Endothelial cell of umbilical vein (primary cell): ENCODE data around the gene MRPL2. TPM values are rescaled to one million over a fixed set of nuclear protein-coding genes. Genes with fewer than 3 reads are reported as not detected.
A peak's percentile ranks its signal among the peaks of the same experiment; 100 is the strongest.

ENCODE experiments used
- BruUV-seq: library from RNA; stranded (reverse); fragments of 400-500 nt; replicated peaks from 2 replicates; lab custom pipeline; 2021; lab: Mats Ljungman, UMichigan
- CTCF ChIA-PET: fragments of 300-600, 350-600 bp; sonication (Branson Sonifier 250); formaldehyde crosslinking; loops from one replicate; lab custom pipeline; 2021; ENCODE audit warnings: antibody characterized with exemption, inconsistent platforms; lab: Charles Lee
- POLR2A ChIA-PET: fragments of 300-600, 350-600 bp; sonication (Branson Sonifier 250); formaldehyde crosslinking; loops from one replicate; lab custom pipeline; 2021; ENCODE audit warnings: antibody characterized with exemption, inconsistent platforms; lab: Charles Lee
- DNase-seq: peaks from one replicate; pipeline ENCODE4 v3.0.0-alpha.2; 2011; ENCODE audit warnings: low read depth, low spot score
- FAIRE-seq: peaks from 2 replicates; lab custom pipeline; 2011; peaks lifted over from hg19 to GRCh38; lab: Jason Lieb, UNC
- H2AFZ ChIP-seq: 2 replicates; pipeline ENCODE4 v1.6.0; 2012; ENCODE audit warnings: low read depth, low read length, control low read depth, inconsistent platforms
- H3K27ac ChIP-seq: 2 replicates; pipeline ENCODE4 v1.5.1; 2011; ENCODE audit warnings: low read depth, mild to moderate bottlenecking, control low read depth, low read length, moderate library complexity; ENCODE audit not compliant: insufficient read depth
- H3K27me3 ChIP-seq, 2 experiments: 2 replicates each; pipeline versions ENCODE4 v1.6.0 to v1.6.1; 2011; ENCODE audit warnings: low read length in 2 of 2, mixed read lengths in 1 of 2; ENCODE audit not compliant: control insufficient read depth in 2 of 2, insufficient read depth in 2 of 2
- H3K36me3 ChIP-seq, 2 experiments: 2 replicates in 1 of 2; 3 replicates in 1 of 2; pipeline ENCODE4 v1.5.1; 2011; ENCODE audit warnings: low read length in 2 of 2, mild to moderate bottlenecking in 1 of 2, moderate library complexity in 1 of 2; ENCODE audit not compliant: control insufficient read depth in 2 of 2, insufficient read depth in 2 of 2; ENCODE audit errors: extremely low read depth in 1 of 2
- H3K4me1 ChIP-seq: 3 replicates; pipeline ENCODE4 v1.5.1; 2011; ENCODE audit warnings: mild to moderate bottlenecking, low read length; ENCODE audit not compliant: control insufficient read depth, insufficient read depth; ENCODE audit errors: extremely low read depth
- H3K4me2 ChIP-seq: 2 replicates; pipeline ENCODE4 v1.6.1; 2011; ENCODE audit warnings: low read length, control low read depth, mixed read lengths; ENCODE audit not compliant: insufficient read depth
- H3K4me3 ChIP-seq, 3 experiments: fragments of 200-600 bp in 1 of 3; sonication (generic), shearing (Covaris generic) in 1 of 3; replicated peaks in 1 of 3; 2 replicates each; pipeline ENCODE4 v1.5.1; 2011 to 2016; ENCODE audit warnings: control low read depth in 3 of 3, low read length in 3 of 3, mild to moderate bottlenecking in 2 of 3, inconsistent platforms in 1 of 3, low read depth in 1 of 3, moderate library complexity in 1 of 3; ENCODE audit not compliant: insufficient read depth in 1 of 3
- H3K79me2 ChIP-seq: 2 replicates; pipeline ENCODE4 v1.6.0; 2012; ENCODE audit warnings: low read length, inconsistent platforms; ENCODE audit not compliant: control insufficient read depth, insufficient read depth
- H3K9ac ChIP-seq: replicated peaks from 2 replicates; pipeline ENCODE3; 2011; ENCODE audit warnings: low read length, control low read depth; ENCODE audit not compliant: insufficient read depth; ENCODE audit errors: extremely low read depth
- H3K9me1 ChIP-seq: replicated peaks from 3 replicates; pipeline ENCODE4 v1.6.0; 2011; ENCODE audit warnings: mild to moderate bottlenecking, low read length; ENCODE audit not compliant: control insufficient read depth, insufficient read depth; ENCODE audit errors: extremely low read depth
- H3K9me3 ChIP-seq: replicated peaks from 2 replicates; pipeline ENCODE4 v1.5.1; 2012; ENCODE audit warnings: low read length, inconsistent platforms; ENCODE audit not compliant: control insufficient read depth, insufficient read depth
- H4K20me1 ChIP-seq: replicated peaks from 2 replicates; pipeline ENCODE3; 2011; ENCODE audit warnings: mild to moderate bottlenecking, low read length; ENCODE audit not compliant: control insufficient read depth, insufficient read depth; ENCODE audit errors: extremely low read depth
- EZH2 ChIP-seq: IDR thresholded peaks from 2 replicates; pipeline ENCODE4 v1.6.1; 2012; ENCODE audit warnings: borderline replicate concordance, low read depth, mild to moderate bottlenecking, moderate library complexity, low read length, inconsistent platforms; ENCODE audit not compliant: severe bottlenecking
- FOS ChIP-seq: IDR thresholded peaks from 2 replicates; pipeline ENCODE4 v1.6.1; 2011; ENCODE audit warnings: mild to moderate bottlenecking, low read length, moderate library complexity, borderline replicate concordance; ENCODE audit not compliant: insufficient read depth
- GATA2 ChIP-seq: IDR thresholded peaks from 2 replicates; pipeline ENCODE4 v1.7.0; 2011; ENCODE audit warnings: low read depth, mild to moderate bottlenecking, moderate library complexity, mixed read lengths, low read length; ENCODE audit not compliant: insufficient read length, insufficient read depth
- JUN ChIP-seq: IDR thresholded peaks from 2 replicates; pipeline ENCODE4 v1.6.1; 2011; ENCODE audit warnings: borderline replicate concordance, low read depth; ENCODE audit not compliant: insufficient read length, insufficient read depth
- MYC ChIP-seq: IDR thresholded peaks from one replicate; pipeline ENCODE4 v1.6.1; 2011; ENCODE audit warnings: mild to moderate bottlenecking, low read depth, low read length
- POLR2A ChIP-seq: IDR thresholded peaks from 2 replicates; pipeline ENCODE4 v1.6.1; 2012; ENCODE audit warnings: low read depth, mild to moderate bottlenecking, control low read depth, low read length
- POLR2AphosphoS5 ChIP-seq: IDR thresholded peaks from 2 replicates; pipeline ENCODE4 v1.6.1; 2012; ENCODE audit warnings: low read depth, mild to moderate bottlenecking, control low read depth, low read length, moderate library complexity; ENCODE audit not compliant: insufficient read depth
- dilution Hi-C: fragments of 300-500 bp; cut with MboI; formaldehyde crosslinking; loops from one replicate; pipeline ENCODE4 v1.15.0; 2019; ENCODE audit warnings: low sequenced_read_pairs; ENCODE audit not compliant: extremely low pct_ligation_motif_present
- intact Hi-C: fragments of 100-400 bp; cut with micrococcal nuclease; formaldehyde crosslinking; loops from one replicate; pipeline ENCODE4 v1.10.0; 2022
- polyA plus RNA-seq, 4 experiments: library from polyadenylated mRNA; depleted of rRNA in 3 of 4; stranded (reverse) in 3 of 4; unstranded in 1 of 4; fragments of >200 nt; gene quantifications; 2 replicates each; pipeline versions ENCODE4 v1.2.1 to v1.2.3, GENCODE V29; 2011 to 2012; ENCODE audit warnings: missing spikeins in 1 of 4
- total RNA-seq: library from RNA; stranded (reverse); gene quantifications from 2 replicates; pipeline ENCODE4 v1.2.3, GENCODE V29; 2021
- TF ChIP-seq, protein P1 (sequence below), 2 donors: IDR thresholded peaks; 1 replicate in 1 of 2; 2 replicates in 1 of 2; pipeline ENCODE4 v1.5.1; 2011; ENCODE audit warnings: low read length in 2 of 2, mild to moderate bottlenecking in 2 of 2, moderate library complexity in 2 of 2, control low read depth in 1 of 2, inconsistent platforms in 1 of 2, low read depth in 1 of 2; ENCODE audit not compliant: insufficient read depth in 1 of 2; ENCODE audit errors: extremely low read depth in 1 of 2
- TF ChIP-seq, protein P2 (sequence below): IDR thresholded peaks from 2 replicates; pipeline ENCODE4 v1.6.1; 2011; ENCODE audit not compliant: insufficient read depth, insufficient read length

MRPL2 gene
- total and polyA plus RNA-seq, 2 donors (not counting 3 experiments of a cell fraction or from before 2014, with no cell fraction given), result 37.6 to 63.6 TPM

DNA sequence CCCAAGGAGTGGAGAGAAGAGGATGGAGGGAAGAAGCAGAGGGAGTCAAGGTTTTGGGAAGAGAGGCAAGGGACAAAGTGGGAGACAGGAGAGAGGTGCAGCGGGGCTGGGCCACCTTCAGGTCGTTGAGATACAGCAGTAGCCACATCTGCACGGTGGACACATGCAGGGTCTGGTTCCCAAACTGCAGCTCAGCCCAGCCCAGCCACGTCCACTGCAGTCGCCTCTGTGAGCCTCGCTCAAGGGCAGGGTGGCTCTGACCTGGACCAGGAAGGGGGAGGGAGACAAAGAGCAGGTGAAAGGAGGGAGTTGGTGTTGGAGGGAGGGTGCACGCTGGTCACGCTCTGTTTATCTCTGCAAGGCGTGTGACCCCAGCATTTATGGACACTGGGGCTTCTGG, 20.5 kb downstream of the MRPL2 start:
- DNase-seq (no peak), FAIRE-seq (no peak)
- Histone ChIP-seq H3K4me2 (no peak overlapping the region), H3K9ac (no peak overlapping the region), H3K9me1 (no peaks in the 10 kb centered on the region), H3K27ac (no peak overlapping the region), H2AFZ (no peak overlapping the region), H3K27me3 (no peaks in the 10 kb centered on the region), H3K79me2 (no peaks in the 10 kb centered on the region), H4K20me1 (no peaks in the 10 kb centered on the region), H3K9me3 (no peaks in the 10 kb centered on the region), H3K4me3 (no peak overlapping the region), H3K36me3 (peaks cover 5 to 50% of the 10 kb centered on the region in 2 experiments), H3K4me1 (no peaks in the 10 kb centered on the region)
- dilution Hi-C loops (no loop called here), intact Hi-C loops (no loop called here)
- no TSS peak for BruUV-seq
- ChIA-PET POLR2A (no interaction called here), CTCF (no interaction called here)
- no peak for TF ChIP-seq GATA2
- TF ChIP-seq, protein P1, sequence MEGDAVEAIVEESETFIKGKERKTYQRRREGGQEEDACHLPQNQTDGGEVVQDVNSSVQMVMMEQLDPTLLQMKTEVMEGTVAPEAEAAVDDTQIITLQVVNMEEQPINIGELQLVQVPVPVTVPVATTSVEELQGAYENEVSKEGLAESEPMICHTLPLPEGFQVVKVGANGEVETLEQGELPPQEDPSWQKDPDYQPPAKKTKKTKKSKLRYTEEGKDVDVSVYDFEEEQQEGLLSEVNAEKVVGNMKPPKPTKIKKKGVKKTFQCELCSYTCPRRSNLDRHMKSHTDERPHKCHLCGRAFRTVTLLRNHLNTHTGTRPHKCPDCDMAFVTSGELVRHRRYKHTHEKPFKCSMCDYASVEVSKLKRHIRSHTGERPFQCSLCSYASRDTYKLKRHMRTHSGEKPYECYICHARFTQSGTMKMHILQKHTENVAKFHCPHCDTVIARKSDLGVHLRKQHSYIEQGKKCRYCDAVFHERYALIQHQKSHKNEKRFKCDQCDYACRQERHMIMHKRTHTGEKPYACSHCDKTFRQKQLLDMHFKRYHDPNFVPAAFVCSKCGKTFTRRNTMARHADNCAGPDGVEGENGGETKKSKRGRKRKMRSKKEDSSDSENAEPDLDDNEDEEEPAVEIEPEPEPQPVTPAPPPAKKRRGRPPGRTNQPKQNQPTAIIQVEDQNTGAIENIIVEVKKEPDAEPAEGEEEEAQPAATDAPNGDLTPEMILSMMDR (IDR thresholded peaks at IDR 0.05; ENCODE audit: extremely low read depth in 1 of 2, insufficient read depth in 1 of 2, low read depth in 1 of 2, low read length in 2 of 2), result no peak
- no peak for TF ChIP-seq MYC
- TF ChIP-seq FOS, result no peak

DNA sequence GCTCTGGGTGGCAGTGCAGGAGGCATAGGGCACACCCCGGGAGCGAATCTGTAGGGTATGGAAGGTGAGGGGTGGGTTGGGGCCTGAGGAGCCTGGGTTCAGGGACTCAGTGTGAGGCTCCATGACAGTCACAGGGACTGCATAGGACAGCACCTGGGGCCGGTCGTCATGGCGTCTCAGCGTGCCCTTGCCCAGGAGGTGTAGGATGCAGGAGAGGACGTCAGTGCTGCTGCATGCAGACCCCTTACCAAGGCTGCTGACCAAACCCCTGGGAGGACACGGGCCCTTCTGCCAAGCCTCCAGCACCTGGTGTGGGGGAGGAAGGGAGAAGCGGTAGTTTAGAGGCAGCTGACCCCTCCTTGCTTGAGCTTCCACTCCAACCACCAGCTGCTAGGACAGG, 21.5 kb downstream of the MRPL2 start:
- CTCF ChIA-PET, result interaction anchor here (0.9 kb wide), 1 partner anchor 38 kb away, joined by 3 read pairs; the partner anchor contains the start of gene PTK7
- FAIRE-seq, result no peak
- H3K9me3 ChIP-seq, result no peaks in the 10 kb centered on the region
- no peak for DNase-seq
- H4K20me1 ChIP-seq, result no peaks in the 10 kb centered on the region
- no peak overlapping the region for H3K4me3 ChIP-seq
- H2AFZ ChIP-seq, result no peak overlapping the region
- dilution Hi-C loops (no loop called here), intact Hi-C loops (no loop called here)
- H3K4me1 ChIP-seq, result no peaks in the 10 kb centered on the region
- TF ChIP-seq, protein P2, sequence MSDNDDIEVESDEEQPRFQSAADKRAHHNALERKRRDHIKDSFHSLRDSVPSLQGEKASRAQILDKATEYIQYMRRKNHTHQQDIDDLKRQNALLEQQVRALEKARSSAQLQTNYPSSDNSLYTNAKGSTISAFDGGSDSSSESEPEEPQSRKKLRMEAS, result no peak
- no peak for TF ChIP-seq GATA2
- TF ChIP-seq JUN, result no peak
- no peak for TF ChIP-seq POLR2AphosphoS5
- no peak for TF ChIP-seq EZH2
- TF ChIP-seq, protein P1 (IDR thresholded peaks at IDR 0.05; ENCODE audit: extremely low read depth in 1 of 2, insufficient read depth in 1 of 2, low read depth in 1 of 2, low read length in 2 of 2), result no peak
- TF ChIP-seq POLR2A, result no peak
- TF ChIP-seq MYC, result no peak
- TF ChIP-seq FOS, result no peak
- peaks cover 3 to 41% of the 10 kb centered on the region in 2 experiments for H3K36me3 ChIP-seq
- POLR2A ChIA-PET, result interaction anchor here (1.0 kb wide), 1 partner anchor 10 kb away, joined by 3 read pairs; no protein-coding TSS in a partner anchor
- BruUV-seq, result TSS peak; percentile 59
- no peak overlapping the region for H3K4me2 ChIP-seq
- H3K9me1 ChIP-seq, result no peaks in the 10 kb centered on the region
- H3K9ac ChIP-seq, result no peak overlapping the region
- H3K27ac ChIP-seq, result no peak overlapping the region
- H3K79me2 ChIP-seq, result no peaks in the 10 kb centered on the region
- no peaks in the 10 kb centered on the region for H3K27me3 ChIP-seq
